Right atrium auricular region (tissue), 2 donors: ENCODE results near the gene CDC123. TPM values are rescaled to one million over a fixed set of nuclear protein-coding genes. Genes with fewer than 3 reads are reported as not detected.

Experiments
- DNase-seq: peaks from one replicate; pipeline ENCODE4 v3.0.0-alpha.2; 2019; ENCODE audit warnings: low spot score
- H3K27ac ChIP-seq, 2 donors: fragments of 200-600 bp; sonication (generic); 1 replicate in 1 of 2; 2 replicates in 1 of 2; pipeline ENCODE4 v1.5.1; 2016 to 2019
- H3K27me3 ChIP-seq, 2 donors: fragments of 200-600 bp; sonication (generic); one replicate each; pipeline versions ENCODE4 v1.5.1 to v1.6.0; 2017 to 2019
- H3K36me3 ChIP-seq: fragments of 200-600 bp; sonication (generic); one replicate; pipeline ENCODE4 v1.5.1; 2016
- H3K4me1 ChIP-seq, 2 donors: fragments of 200-600 bp; sonication (generic); one replicate each; pipeline versions ENCODE4 v1.5.1 to v1.6.0; 2017 to 2019
- H3K4me3 ChIP-seq, 2 donors: fragments of 200-600 bp; sonication (generic); 1 replicate in 1 of 2; 2 replicates in 1 of 2; pipeline ENCODE4 v1.5.1; 2017 to 2019; ENCODE audit warnings: mild to moderate bottlenecking in 1 of 2, moderate library complexity in 1 of 2
- H3K9me3 ChIP-seq, 2 donors: fragments of 200-600 bp; sonication (generic); one replicate each; pipeline ENCODE4 v1.5.1; 2019
- total RNA-seq, 2 donors: library from RNA; depleted of rRNA; stranded (reverse); fragments of >200 nt; gene quantifications; one replicate each; pipeline ENCODE4 v1.1.0, GENCODE V29; 2016
- TF ChIP-seq, protein P1 (sequence below), 2 donors: fragments of 200-600 bp; sonication (generic); IDR thresholded peaks; one replicate each; pipeline ENCODE4 v1.5.1; 2019; ENCODE audit warnings: antibody characterized with exemption in 2 of 2

CDC123 gene
- total RNA-seq, 2 donors from 2014 or later = 49.2 to 57.0 TPM

DNA sequence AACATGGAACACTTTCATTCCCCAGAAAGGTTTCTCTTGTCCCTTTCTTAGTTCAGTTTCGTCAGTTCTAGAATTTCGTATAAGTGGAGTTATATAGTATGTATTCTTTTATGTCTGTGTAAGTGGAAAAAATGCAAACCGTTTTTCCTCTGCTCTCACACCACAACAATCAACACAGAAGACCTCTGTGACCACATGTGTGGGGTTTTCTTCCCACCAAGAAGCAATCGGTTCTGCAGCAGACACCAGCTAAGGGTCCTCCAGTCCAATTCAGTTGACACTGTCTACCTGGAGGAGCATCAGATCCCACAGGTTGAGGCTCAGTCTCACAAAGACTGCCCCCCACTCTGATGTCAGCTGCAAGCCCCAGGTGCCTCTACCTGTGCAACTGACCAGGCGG lies 6.2 kb downstream of the CDC123 start:
- no peak overlapping the region for H3K27ac ChIP-seq
- no peaks in the 10 kb centered on the region for H3K9me3 ChIP-seq
- TF ChIP-seq, protein P1, sequence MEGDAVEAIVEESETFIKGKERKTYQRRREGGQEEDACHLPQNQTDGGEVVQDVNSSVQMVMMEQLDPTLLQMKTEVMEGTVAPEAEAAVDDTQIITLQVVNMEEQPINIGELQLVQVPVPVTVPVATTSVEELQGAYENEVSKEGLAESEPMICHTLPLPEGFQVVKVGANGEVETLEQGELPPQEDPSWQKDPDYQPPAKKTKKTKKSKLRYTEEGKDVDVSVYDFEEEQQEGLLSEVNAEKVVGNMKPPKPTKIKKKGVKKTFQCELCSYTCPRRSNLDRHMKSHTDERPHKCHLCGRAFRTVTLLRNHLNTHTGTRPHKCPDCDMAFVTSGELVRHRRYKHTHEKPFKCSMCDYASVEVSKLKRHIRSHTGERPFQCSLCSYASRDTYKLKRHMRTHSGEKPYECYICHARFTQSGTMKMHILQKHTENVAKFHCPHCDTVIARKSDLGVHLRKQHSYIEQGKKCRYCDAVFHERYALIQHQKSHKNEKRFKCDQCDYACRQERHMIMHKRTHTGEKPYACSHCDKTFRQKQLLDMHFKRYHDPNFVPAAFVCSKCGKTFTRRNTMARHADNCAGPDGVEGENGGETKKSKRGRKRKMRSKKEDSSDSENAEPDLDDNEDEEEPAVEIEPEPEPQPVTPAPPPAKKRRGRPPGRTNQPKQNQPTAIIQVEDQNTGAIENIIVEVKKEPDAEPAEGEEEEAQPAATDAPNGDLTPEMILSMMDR (IDR thresholded peaks at IDR 0.05) = no peak
- no peaks in the 10 kb centered on the region for H3K27me3 ChIP-seq
- H3K4me1 ChIP-seq = peaks cover 0 to 11% of the 10 kb centered on the region in 2 donors
- no peak overlapping the region for H3K4me3 ChIP-seq
- DNase-seq = no peak
- peaks cover 25% of the 10 kb centered on the region for H3K36me3 ChIP-seq

DNA sequence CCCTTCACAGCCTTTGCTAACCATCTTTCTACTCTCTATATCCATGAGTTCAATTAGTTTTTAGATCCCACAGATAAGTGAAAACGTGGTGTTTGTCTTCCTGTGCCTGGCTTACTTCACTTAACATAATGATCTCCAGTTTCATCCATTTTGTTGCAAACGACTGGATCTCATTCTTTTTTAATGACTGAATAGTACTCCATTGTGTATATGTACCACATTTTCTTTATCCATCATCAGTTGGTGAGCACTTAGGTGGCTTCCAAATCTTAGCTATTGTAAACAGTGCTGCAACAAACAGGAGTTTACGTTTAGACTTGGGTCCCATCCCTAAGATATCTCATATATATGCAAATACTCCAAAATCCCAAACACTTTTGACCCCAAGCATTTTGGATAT lies 9.1 kb downstream of the CDC123 start:
- no peak for DNase-seq

DNA sequence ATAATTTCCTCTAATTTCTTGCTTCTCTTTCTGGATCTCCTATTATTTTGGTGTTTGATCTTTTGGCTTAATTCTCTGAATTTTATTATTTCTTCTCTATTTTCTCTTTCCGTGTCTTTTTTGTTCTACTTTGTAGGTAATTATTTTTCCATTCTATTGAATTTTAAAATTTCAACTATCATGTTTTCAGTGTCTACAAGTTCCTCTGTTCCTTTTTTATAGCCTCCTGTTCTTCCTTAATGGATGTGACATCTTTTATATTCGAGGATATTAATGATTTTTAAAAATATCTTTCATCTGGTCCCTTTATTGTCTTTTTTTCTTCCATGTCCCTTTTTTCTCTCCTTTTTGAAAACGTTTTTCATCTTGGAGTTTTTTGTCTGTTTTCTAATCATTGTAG lies 11.1 kb downstream of the CDC123 start:
- H3K27me3 ChIP-seq = no peaks in the 10 kb centered on the region
- H3K4me1 ChIP-seq = no peaks in the 10 kb centered on the region
- peaks cover 26% of the 10 kb centered on the region for H3K36me3 ChIP-seq
- no peaks in the 10 kb centered on the region for H3K9me3 ChIP-seq
- H3K4me3 ChIP-seq = no peak overlapping the region
- no peak for DNase-seq
- TF ChIP-seq, protein P1 (IDR thresholded peaks at IDR 0.05) = no peak
- no peak overlapping the region for H3K27ac ChIP-seq

More for the DNA sequence above, 9.1 kb downstream of the CDC123 start:
- Histone ChIP-seq H3K27ac (no peak overlapping the region), H3K4me1 (no peaks in the 10 kb centered on the region), H3K9me3 (no peaks in the 10 kb centered on the region), H3K27me3 (no peaks in the 10 kb centered on the region), H3K36me3 (peaks cover 22% of the 10 kb centered on the region), H3K4me3 (no peak overlapping the region)
- TF ChIP-seq, protein P1 (IDR thresholded peaks at IDR 0.05) = no peak

DNA sequence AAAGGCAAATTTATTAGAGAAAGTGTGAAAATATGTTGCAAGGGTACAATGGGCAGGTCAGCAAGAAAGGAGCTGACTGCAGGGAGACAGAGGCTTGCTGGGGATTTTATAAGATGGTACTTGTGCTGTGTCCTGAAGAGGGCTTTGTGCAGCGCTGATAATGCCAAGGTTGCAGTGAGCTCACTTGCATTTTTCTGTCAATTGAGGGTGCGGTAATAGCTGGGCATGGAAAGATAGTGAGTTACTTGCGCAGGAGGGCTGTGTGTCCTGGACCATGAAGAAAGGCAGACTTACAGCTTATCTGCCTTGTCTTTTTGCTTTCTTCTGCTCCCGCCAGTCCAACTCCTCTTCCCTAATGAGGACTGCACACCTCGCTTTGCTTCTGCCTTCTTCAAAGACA lies 12.5 kb downstream of the CDC123 start:
- H3K36me3 ChIP-seq = peaks cover 33% of the 10 kb centered on the region
- TF ChIP-seq, protein P1 (IDR thresholded peaks at IDR 0.05) = no peak
- H3K4me3 ChIP-seq = no peak overlapping the region
- H3K27me3 ChIP-seq = no peaks in the 10 kb centered on the region
- no peaks in the 10 kb centered on the region for H3K4me1 ChIP-seq
- DNase-seq = no peak
- H3K27ac ChIP-seq = no peak overlapping the region
- H3K9me3 ChIP-seq = no peaks in the 10 kb centered on the region

DNA sequence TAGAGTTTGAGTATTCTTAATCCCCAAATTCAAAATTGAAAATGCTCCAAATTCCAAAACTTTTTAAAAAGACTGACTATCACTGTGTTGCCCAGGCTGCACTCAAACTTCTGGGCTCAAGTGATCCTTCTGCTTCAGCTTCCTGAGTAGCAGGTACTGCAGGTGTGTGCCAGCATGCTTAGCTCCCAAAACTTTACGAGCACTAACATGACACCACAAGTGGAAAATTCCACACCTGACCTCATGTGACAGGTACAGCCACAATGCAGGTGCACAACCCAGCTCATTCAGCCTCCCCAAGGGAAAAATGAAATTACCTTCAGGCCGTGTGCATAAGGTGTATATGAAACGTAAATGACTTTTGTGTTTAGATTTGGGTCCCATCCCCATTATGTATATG lies 16.5 kb downstream of the CDC123 start:
- Histone ChIP-seq H3K9me3 (no peaks in the 10 kb centered on the region), H3K27me3 (no peaks in the 10 kb centered on the region)

DNA sequence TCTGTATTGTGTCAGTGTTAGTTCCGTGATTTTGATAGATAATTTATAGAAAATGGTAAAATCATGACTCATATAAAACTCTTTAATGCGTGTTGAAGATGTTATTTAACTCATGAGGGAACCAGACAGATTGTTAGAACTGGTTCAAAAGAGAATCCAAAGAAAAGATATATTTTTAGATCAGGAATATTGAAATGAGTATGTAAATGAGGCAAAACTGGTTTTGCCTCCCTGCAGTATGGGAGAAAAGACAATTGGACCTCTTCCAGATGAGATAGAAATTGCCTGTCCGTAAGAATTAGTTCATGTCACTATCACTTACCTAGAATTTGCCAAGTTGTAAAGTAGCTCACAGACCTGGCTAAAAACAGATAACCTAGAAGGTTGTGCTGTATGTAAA lies 17.6 kb downstream of the CDC123 start:
- Histone ChIP-seq H3K27me3 (no peaks in the 10 kb centered on the region), H3K9me3 (no peaks in the 10 kb centered on the region), H3K4me3 (no peak overlapping the region), H3K4me1 (peaks cover 0 to 28% of the 10 kb centered on the region in 2 donors), H3K27ac (no peak overlapping the region), H3K36me3 (peaks cover 50% of the 10 kb centered on the region)
- TF ChIP-seq, protein P1 (IDR thresholded peaks at IDR 0.05) = no peak
- no peak for DNase-seq

More for the DNA sequence above, 16.5 kb downstream of the CDC123 start:
- H3K4me1 ChIP-seq = peaks cover 0 to 28% of the 10 kb centered on the region in 2 donors
- TF ChIP-seq, protein P1 (IDR thresholded peaks at IDR 0.05) = no peak
- peaks cover 42% of the 10 kb centered on the region for H3K36me3 ChIP-seq
- no peak overlapping the region for H3K4me3 ChIP-seq
- DNase-seq = no peak
- no peak overlapping the region for H3K27ac ChIP-seq
